ENCODE data around the gene COL17A1.

COL17A1 gene

GRCh38 chr10:104038958-104039752, 46.5 kb downstream of the COL17A1 start:
- DNase-seq (ENCODE audit: low spot score): no peak
- TF ChIP-seq CTCF (conservative IDR thresholded peaks at IDR 0.05; ENCODE audit: low read depth): no peak
- POLR2A ChIA-PET (ENCODE audit: low non-redundant PET): no interaction called here

GRCh38 chr10:104038537-104038936, 47.1 kb downstream of the COL17A1 start:
- DNase-seq (ENCODE audit: low spot score): no peak
- CTCF ChIA-PET: no interaction called here
- TF ChIP-seq CTCF (conservative IDR thresholded peaks at IDR 0.05; ENCODE audit: low read depth): no peak
- POLR2A ChIA-PET (ENCODE audit: low non-redundant PET): no interaction called here
- H3K27ac ChIP-seq: peak overlapping the region; percentile 52

More at GRCh38 chr10:104038958-104039752, 46.5 kb downstream of the COL17A1 start:
- CTCF ChIA-PET: interaction anchor here (0.6 kb wide), 1 partner anchor 236 kb away, joined by 4 read pairs; no protein-coding TSS in a partner anchor
- H3K27ac ChIP-seq: peak overlapping the region; percentile 52

- ChIA-PET CTCF (no interaction called here), POLR2A (ENCODE audit: low non-redundant PET) (no interaction called here)
- TF ChIP-seq CTCF (conservative IDR thresholded peaks at IDR 0.05; ENCODE audit: low read depth): no peak
- H3K27ac ChIP-seq: peak overlapping the region; percentile 52
- DNase-seq (ENCODE audit: low spot score): no peak
Observed at GRCh38 chr10:104037261-104037951, 48.3 kb downstream of the COL17A1 start.

- H3K27ac ChIP-seq: peak overlapping the region; percentile 52
- no peak for DNase-seq (ENCODE audit: low spot score)
- CTCF ChIA-PET: no interaction called here
- POLR2A ChIA-PET (ENCODE audit: low non-redundant PET): no interaction called here
- TF ChIP-seq CTCF (conservative IDR thresholded peaks at IDR 0.05; ENCODE audit: low read depth): no peak
Observed at GRCh38 chr10:104036518-104037260, 49.0 kb downstream of the COL17A1 start.

- peak overlapping the region; percentile 52 for H3K27ac ChIP-seq
- POLR2A ChIA-PET (ENCODE audit: low non-redundant PET): no interaction called here
- no peak for DNase-seq (ENCODE audit: low spot score)
- CTCF ChIA-PET: no interaction called here
- TF ChIP-seq CTCF (conservative IDR thresholded peaks at IDR 0.05; ENCODE audit: low read depth): no peak
Observed at GRCh38 chr10:104036069-104036384, 49.7 kb downstream of the COL17A1 start.

GRCh38 chr10:104035194-104036068, 50.2 kb downstream of the COL17A1 start:
- ChIA-PET CTCF (no interaction called here), POLR2A (ENCODE audit: low non-redundant PET) (no interaction called here)
- no peak for DNase-seq (ENCODE audit: low spot score)
- no peak for TF ChIP-seq CTCF (conservative IDR thresholded peaks at IDR 0.05; ENCODE audit: low read depth)
- peak overlapping the region; percentile 60 for H3K27ac ChIP-seq

Measured in RWPE1 (cell line).